Middle frontal gyrus (tissue), 1 donor: ENCODE measurements around the gene POU3F2.

Experiments used
- DNase-seq: peaks from one replicate; pipeline ENCODE4 v3.0.0-alpha.2; 2015; ENCODE audit warnings: low spot score; ENCODE audit errors: extremely low spot score

Gene POU3F2

GRCh38 chr6:98834060-98835031, at the start of gene POU3F2:
Gene POU3F2, plus strand, starts transcription at chr6:98834574. Its CDS starts 300 bp downstream, at chr6:98834874.
- peak; percentile 89 for DNase-seq

- no peak for DNase-seq
Measured at GRCh38 chr6:98787435-98787834, 46.9 kb upstream of the POU3F2 start.

- no peak for DNase-seq
Measured at GRCh38 chr6:98787961-98788360, 46.4 kb upstream of the POU3F2 start.

- no peak for DNase-seq
Measured at GRCh38 chr6:98794307-98794842, 40.0 kb upstream of the POU3F2 start.

- DNase-seq: no peak
Measured at GRCh38 chr6:98797217-98797994, 37.0 kb upstream of the POU3F2 start.

GRCh38 chr6:98800866-98801265, 33.5 kb upstream of the POU3F2 start:
- no peak for DNase-seq

DNA sequence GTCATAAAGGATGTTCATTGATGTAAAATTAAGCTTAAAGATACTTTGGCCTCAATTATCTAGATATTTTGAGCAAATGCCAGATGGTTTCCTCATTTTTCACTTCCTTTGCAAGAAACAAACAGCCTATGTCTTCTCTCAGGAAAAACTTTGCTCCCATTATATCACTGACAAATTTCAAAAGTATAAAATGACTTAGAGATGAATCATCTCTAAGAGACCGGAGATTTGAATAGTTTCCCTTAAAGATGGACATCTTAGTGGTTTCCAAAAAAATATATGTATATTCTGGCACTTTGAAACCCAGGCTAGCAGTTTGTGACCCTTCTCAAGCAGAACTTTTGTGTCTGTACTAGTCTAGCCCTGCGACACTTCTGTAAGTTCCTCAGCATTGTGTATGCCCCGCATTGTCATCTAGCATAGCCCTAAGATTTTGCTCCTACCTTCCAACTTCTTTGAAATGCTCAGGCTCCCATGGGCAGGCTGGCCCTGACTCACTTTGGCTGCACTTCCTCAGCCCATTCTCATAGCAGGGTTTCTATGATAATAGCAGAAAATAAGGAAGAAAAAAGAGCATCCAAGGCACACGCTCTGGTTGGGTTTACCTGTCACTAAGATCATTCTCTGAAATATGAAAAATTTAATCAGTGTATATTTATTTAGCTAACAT, 25.7 kb upstream of the POU3F2 start:
- DNase-seq: no peak

GRCh38 chr6:98812220-98812619, 22.2 kb upstream of the POU3F2 start:
- no peak for DNase-seq

DNA sequence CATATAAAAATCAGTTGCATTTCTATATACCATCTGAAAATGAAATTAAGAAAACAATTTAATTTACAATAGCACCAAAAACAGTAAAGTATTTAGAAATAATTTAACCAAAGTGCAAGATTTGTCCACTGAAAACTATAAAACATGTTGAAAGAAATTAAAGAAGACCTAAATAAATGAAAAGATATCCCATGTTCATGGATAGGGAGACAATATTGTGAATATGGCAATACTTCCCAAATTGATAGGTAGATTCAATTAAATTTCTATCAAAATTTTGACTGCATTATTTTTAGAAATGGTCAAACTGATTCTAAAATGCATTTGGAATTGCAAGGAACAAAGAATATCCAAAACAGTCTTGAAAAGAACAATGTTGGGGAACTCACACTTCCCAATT, 17.6 kb upstream of the POU3F2 start:
- no peak for DNase-seq

DNA sequence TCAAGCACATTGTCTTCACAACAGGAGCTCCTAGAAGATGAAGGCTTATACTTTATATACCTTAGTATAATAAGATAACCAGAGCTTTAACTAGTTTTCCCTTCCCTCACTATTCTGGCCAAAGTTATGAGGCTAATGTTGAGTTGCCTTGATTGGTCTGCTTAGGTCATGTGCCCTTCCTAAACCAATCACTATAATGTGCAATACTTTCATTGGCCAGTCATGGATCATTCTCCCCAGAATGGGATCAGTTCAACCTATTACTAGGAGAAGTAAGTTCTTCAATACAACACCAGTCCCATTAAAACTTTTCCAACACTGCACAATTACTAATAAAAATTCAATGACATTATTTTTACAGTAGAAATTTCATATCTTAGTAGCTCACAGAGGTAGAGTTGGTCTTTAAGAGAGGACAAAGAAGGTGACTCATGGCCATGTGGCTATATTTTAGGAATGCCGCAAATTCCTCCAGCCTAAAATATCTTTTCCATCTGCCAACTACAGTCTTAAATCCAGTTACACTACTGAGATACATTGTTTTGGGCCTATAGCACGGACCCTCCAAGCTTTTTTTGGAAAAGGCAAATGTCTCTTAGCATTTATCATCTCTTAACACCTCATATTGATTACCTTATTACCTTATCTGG, 12.5 kb upstream of the POU3F2 start:
- DNase-seq: no peak

DNA sequence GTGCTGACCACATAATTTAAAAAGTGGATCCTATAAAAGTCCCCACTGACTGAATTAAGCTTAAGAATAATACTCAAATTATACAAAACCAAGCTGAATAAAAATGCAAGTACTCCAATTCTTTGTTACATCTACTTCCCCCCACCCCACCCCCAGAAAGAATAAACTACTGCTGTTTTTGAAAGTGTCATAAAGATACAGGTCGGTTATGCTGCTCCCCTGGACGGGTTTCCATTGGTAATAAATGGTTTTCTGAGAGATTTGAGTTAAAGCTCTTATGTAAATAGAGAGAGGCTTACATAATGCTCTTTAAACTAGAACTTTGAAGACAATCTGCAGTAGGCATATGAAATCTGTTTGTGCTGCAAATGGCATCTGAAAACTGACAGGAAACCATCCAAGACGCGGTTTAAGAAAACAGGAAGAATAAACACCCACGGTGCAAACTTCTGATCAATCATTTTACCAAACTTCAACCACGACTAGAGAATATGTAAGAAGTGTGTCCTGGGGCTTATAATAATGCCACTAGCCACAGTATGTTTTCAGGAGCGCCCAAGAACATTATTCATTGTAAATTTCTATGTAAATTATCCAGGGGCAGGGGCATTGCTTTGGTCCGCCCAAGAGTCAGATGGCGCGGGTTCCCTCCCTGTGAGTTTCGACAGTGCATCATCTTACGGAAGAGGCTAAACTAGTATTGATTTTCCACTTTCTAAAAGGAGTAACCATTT, 10.8 kb upstream of the POU3F2 start:
- no peak for DNase-seq

DNA sequence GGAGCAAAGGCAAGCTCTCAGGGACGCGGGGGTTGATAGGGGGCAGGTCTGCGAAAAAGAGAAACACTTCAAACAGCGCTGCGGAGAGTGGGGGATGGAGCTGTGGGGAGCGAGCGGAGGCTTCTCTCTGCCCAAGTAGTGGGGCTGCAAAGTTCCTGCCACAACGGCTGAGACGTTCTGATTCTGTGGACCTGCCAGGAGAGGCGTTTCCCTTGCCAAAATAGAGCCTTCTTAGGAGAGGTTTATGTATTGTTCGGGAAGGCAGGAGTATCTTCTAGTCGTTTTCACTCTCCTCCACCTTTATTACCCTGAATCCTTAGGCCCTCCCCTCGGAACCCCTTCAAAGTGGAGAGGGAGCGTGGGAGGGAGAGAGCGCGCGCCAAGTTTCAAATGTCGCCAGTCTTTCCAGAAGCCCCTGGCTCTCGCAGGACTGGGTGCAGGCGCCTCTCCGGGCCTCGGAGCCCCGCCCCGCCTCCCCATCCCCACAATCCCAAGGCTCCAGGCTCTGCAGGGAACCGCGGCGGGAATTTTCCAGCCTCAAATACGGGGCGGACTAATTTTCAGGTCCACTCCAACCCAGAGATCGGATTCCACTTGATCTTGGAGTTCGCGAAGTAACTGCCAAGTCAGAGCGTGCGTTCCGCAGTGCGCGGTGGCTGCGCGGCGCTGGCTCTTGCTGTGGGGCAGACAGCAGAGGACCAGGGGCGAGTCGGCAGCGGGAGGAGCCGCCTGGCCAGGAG, 10.0 kb upstream of the POU3F2 start:
- no peak for DNase-seq

DNA sequence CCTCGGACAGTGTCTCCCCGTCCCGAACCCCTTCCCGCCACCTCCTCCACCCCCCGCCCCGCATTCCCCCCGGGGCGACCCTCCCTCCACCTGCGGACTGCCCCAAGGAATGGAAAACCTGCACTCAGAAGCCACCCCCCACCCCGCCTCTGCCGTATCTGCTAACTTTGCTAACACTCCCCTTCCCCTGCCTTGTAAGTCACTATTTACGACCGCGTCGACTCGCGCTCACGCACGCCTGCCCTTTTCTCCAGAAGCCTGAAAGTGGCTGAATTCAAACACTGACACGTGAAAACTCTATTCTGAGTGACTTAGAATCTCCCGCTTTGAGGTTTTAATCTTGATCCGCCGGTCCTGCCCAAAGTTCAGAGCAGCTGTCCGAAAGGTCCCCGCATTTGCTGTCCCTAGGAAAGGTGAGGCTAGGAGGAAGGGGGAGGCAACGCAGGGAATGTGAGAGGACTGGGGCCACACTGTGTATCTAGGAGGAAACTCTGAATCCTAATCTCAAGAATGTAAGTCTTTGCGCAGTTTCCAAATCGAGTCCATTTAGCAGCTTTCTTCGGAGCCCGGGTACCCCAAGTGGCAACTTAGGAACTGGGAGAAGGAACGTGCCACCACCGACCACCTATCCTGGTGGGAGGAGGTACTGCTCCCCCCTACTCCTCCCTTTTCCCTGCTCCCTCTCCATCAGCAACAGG, 9.3 kb upstream of the POU3F2 start:
- no peak for DNase-seq

- no peak for DNase-seq
Measured at GRCh38 chr6:98825600-98826230, 8.7 kb upstream of the POU3F2 start.

DNA sequence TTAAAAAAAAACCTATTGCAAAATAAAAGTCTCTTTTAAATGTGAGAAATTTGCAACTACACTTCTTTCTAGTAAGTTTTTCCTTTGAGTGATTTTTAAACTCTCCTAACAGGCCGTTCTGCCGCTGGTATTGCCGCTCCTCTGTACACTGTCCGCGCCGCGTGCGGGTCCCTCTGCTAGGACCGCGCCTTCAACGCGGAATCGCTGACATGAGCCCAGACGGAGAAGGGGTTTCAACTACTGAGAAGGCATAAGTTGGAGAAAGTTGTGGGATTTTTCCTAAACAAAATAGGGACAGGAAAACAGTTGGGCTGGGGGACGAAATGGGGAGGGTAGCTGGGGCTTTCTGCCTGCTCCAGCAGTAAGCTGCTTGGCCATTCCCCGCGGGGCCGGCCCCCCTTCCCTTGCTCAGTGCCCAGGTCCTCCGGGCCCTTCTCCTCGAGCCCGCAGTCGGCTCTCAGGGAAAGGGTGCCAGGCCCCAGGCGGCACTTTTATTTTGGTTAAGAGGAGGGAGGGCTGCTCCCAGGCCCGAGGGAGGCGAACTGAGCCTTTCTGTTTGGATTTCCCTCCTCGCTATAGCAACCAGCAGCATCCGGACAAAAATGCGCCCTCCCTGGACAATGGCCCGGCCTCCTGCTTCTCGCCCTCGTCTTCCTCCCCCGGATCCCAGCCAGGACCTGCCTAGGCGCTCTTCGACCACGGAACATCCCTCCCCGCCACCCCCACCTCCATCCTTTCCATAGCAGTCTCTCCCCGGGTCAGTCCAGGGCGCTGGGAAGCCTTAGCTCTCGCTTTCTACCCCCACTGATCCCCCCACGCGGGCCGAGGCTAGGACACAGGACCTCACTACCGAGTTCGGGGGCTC, 6.8 kb upstream of the POU3F2 start:
- DNase-seq: no peak

GRCh38 chr6:98828211-98828788, 6.1 kb upstream of the POU3F2 start:
- no peak for DNase-seq

- DNase-seq: no peak
Measured at GRCh38 chr6:98828941-98829411, 5.4 kb upstream of the POU3F2 start.
